ENCODE results near the gene MATN4. TPM values are rescaled to one million over a fixed set of nuclear protein-coding genes. Genes with fewer than 3 reads are reported as not detected.

Gene MATN4
- total RNA-seq, result not detected in 2 replicates

GRCh38 chr20:45308117-45308778, at the start of gene MATN4:
Gene MATN4 (minus strand): TSS chr20:45308299. CDS start chr20:45305582, 2,717 bp downstream.

GRCh38 chr20:45347936-45348778, 40.1 kb upstream of the MATN4 start, which contains the start of gene SDC4:
Gene SDC4 (minus strand): TSS chr20:45348424. CDS start chr20:45348384, 40 bp downstream.

GRCh38 chr20:45306431-45306982, 1.6 kb downstream of the MATN4 start, which contains the start of gene RBPJL:
Gene RBPJL (plus strand): TSS chr20:45306840. CDS start chr20:45306923, 83 bp downstream.

GRCh38 chr20:45254383-45255262, 53.5 kb downstream of the MATN4 start, which contains the start of gene SLPI:
Gene SLPI (minus strand): TSS chr20:45254564. CDS start chr20:45254543, 21 bp downstream.

Other genes starting within 250 kb of the MATN4 start
- 2.3 and 2.4 TPM in 2 replicates for gene KCNS1, start 207.2 kb downstream of the MATN4 start, total RNA-seq
- gene WFDC5, start 193.1 kb downstream of the MATN4 start, total RNA-seq, result not detected in 2 replicates
- not detected in 2 replicates for gene WFDC12, start 183.8 kb downstream of the MATN4 start, total RNA-seq
- 4.5 TPM in 1 of 2 replicates, not detected in the other for gene PI3, start 133.4 kb downstream of the MATN4 start, total RNA-seq
- gene SEMG1, start 101.3 kb downstream of the MATN4 start, total RNA-seq, result not detected in 2 replicates
- not detected in 2 replicates for gene SEMG2, start 86.9 kb downstream of the MATN4 start, total RNA-seq
- gene SLPI, start 53.7 kb downstream of the MATN4 start, total RNA-seq, result not detected in 2 replicates
- not detected in 2 replicates for gene RBPJL, start 1.5 kb downstream of the MATN4 start, total RNA-seq
- gene SDC4, start 40.1 kb upstream of the MATN4 start, total RNA-seq, result 43.5 and 50.7 TPM in 2 replicates
- gene SYS1, start 54.9 kb upstream of the MATN4 start, total RNA-seq, result 26.4 and 43.4 TPM in 2 replicates
- not detected in 2 replicates for gene TP53TG5, start 70.0 kb upstream of the MATN4 start, total RNA-seq
- 7.9 and 10.1 TPM in 2 replicates for gene DBNDD2, start 100.0 kb upstream of the MATN4 start, total RNA-seq
- 91.3 and 93.3 TPM in 2 replicates for gene PIGT, start 107.8 kb upstream of the MATN4 start, total RNA-seq
- not detected in 2 replicates for gene WFDC2, start 161.5 kb upstream of the MATN4 start, total RNA-seq
- gene SPINT3, start 207.3 kb upstream of the MATN4 start, total RNA-seq, result not detected in 2 replicates
- gene WFDC6, start 231.2 kb upstream of the MATN4 start, total RNA-seq, result not detected in 2 replicates
- not detected in 2 replicates for gene EPPIN, start 239.1 kb upstream of the MATN4 start, total RNA-seq